ENCODE measurements around the gene ABCB10.

ABCB10 gene

GRCh38 chr1:229466887-229467286, 91.6 kb downstream of the ABCB10 start:
- no peak for DNase-seq

Data from CD4-positive, alpha-beta T cell treated with Interleukin-4 for 4 hours (primary cell).